ENCODE data around the gene PDE4DIP.
"Not testable (repeated sequence)": the region's sequence is repeated elsewhere in the genome, so short reads cannot be mapped to it uniquely, and the experiment has no call there.

Gene PDE4DIP

GRCh38 chr1:148874408-148875388, 30.5 kb downstream of the PDE4DIP start:
- not testable (repeated sequence) for DNase-seq

GRCh38 chr1:148879812-148880416, 35.7 kb downstream of the PDE4DIP start:
- DNase-seq, result not testable (repeated sequence)

- not testable (repeated sequence) for DNase-seq
These were observed 37.0 kb downstream of the PDE4DIP start for GRCh38 chr1:148881261-148881660.

- DNase-seq, result not testable (repeated sequence)
These were observed 41.0 kb downstream of the PDE4DIP start for GRCh38 chr1:148885219-148885618.

- DNase-seq, result not testable (repeated sequence)
These were observed 42.1 kb downstream of the PDE4DIP start for GRCh38 chr1:148886293-148886692.

- DNase-seq, result not testable (repeated sequence)
These were observed 44.4 kb downstream of the PDE4DIP start for GRCh38 chr1:148888597-148888996.

GRCh38 chr1:148889267-148890074, 45.2 kb downstream of the PDE4DIP start:
- not testable (repeated sequence) for DNase-seq

- not testable (repeated sequence) for DNase-seq
These were observed 45.9 kb downstream of the PDE4DIP start for GRCh38 chr1:148890075-148890568.

- DNase-seq, result not testable (repeated sequence)
These were observed 50.4 kb downstream of the PDE4DIP start for GRCh38 chr1:148894360-148895352.

GRCh38 chr1:148900026-148900425, 55.8 kb downstream of the PDE4DIP start:
- not testable (repeated sequence) for DNase-seq

GRCh38 chr1:148900691-148901090, 56.5 kb downstream of the PDE4DIP start:
- not testable (repeated sequence) for DNase-seq

- not testable (repeated sequence) for DNase-seq
These were observed 57.1 kb downstream of the PDE4DIP start for GRCh38 chr1:148901150-148901952.

- DNase-seq, result not testable (repeated sequence)
These were observed 57.7 kb downstream of the PDE4DIP start for GRCh38 chr1:148901953-148902341.

GRCh38 chr1:148909219-148909826, 65.1 kb downstream of the PDE4DIP start:
- DNase-seq, result not testable (repeated sequence)

- not testable (repeated sequence) for DNase-seq
These were observed 67.2 kb downstream of the PDE4DIP start for GRCh38 chr1:148911303-148911928.

- not testable (repeated sequence) for DNase-seq
These were observed 72.0 kb downstream of the PDE4DIP start for GRCh38 chr1:148916222-148916621.

- DNase-seq, result not testable (repeated sequence)
These were observed 72.6 kb downstream of the PDE4DIP start for GRCh38 chr1:148916695-148917348.

GRCh38 chr1:148918836-148919447, 74.7 kb downstream of the PDE4DIP start:
- not testable (repeated sequence) for DNase-seq
